Body of pancreas (tissue), 4 donors: ENCODE measurements around the gene LASP1NB.

Experiments used
- ATAC-seq: fragments of 150-250 bp; one replicate; pipeline ENCODE4 v1.9.1; 2016
- DNase-seq, 4 donors: peaks; one replicate each; pipeline ENCODE4 v3.0.0-alpha.2; 2019
- H3K27ac ChIP-seq, 4 donors: fragments of 200-600 bp; sonication (generic); 1 replicate in 3 of 4; 2 replicates in 1 of 4; pipeline versions ENCODE4 v1.5.1 to v1.6.1; 2016 to 2019; ENCODE audit warnings: mild to moderate bottlenecking in 1 of 4, mixed read lengths in 1 of 4, moderate library complexity in 1 of 4
- H3K27me3 ChIP-seq, 2 donors: fragments of 200-600 bp; sonication (generic); one replicate each; pipeline ENCODE4 v1.6.0; 2016; ENCODE audit warnings: mild to moderate bottlenecking in 1 of 2
- H3K36me3 ChIP-seq, 2 donors: fragments of 200-600 bp; sonication (generic); replicated peaks in 1 of 2; 2 replicates each; pipeline ENCODE4 v1.5.1; 2016; ENCODE audit warnings: low read depth in 2 of 2; ENCODE audit not compliant: insufficient read depth in 1 of 2
- H3K4me1 ChIP-seq: fragments of 200-600 bp; sonication (generic); one replicate; pipeline ENCODE4 v1.6.0; 2016
- H3K4me3 ChIP-seq, 2 donors: fragments of 200-600 bp; sonication (generic); 1 replicate in 1 of 2; 2 replicates in 1 of 2; pipeline ENCODE4 v1.5.1; 2016 to 2019
- H3K9me3 ChIP-seq, 3 donors: fragments of 200-600 bp; sonication (generic); 1 replicate in 2 of 3; 2 replicates in 1 of 3; pipeline ENCODE4 v1.5.1; 2016
- POLR2A ChIP-seq, 3 donors: fragments of 450-650 bp; IDR thresholded peaks; one replicate each; pipeline ENCODE4 v1.6.1; 2016; ENCODE audit warnings: antibody characterized with exemption in 3 of 3, mild to moderate bottlenecking in 2 of 3
- WGBS, 2 donors: methylation state at CpG; one replicate each; pipeline ENCODE4 v1.1.5; 2017; 5-methylcytosine and 5-hydroxymethylcytosine counted together
- intact Hi-C: fragments of 100-400 bp; cut with DNase I; formaldehyde crosslinking; loops from one replicate; pipeline ENCODE4 v1.15.1; 2023
- TF ChIP-seq, protein P1 (sequence below), 7 experiments: fragments of 450-650 bp in 4 of 7; fragments of 200-600 bp in 3 of 7; sonication (generic) in 3 of 7; IDR thresholded peaks; one replicate each; pipeline ENCODE4 v1.5.1; 2016 to 2019; ENCODE audit warnings: antibody characterized with exemption in 7 of 7

Gene LASP1NB

DNA sequence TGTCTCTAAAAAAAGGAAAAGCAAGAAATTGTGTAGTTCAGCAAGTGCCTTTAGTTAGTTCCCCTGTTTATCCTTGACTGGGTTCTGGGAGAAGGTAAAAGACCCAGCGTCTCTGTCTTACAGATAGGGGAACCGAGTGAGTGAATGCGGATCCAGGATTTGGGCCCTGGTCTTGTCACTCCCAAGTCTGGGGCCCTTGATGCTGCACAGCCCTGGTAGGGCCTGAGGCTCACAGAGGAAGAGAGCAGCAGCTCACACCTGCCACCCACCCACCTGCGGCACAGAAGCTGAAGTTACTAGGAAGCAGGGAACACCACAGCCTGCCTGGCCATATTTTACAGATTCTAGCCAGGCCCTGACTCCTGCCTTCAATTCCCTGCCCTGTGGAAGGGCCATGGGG is 33.3 kb upstream of the LASP1NB start:
- Histone ChIP-seq H3K27ac (no peak overlapping the region), H3K4me3 (no peak overlapping the region), H3K9me3 (no peaks in the 10 kb centered on the region), H3K4me1 (peaks cover 34% of the 10 kb centered on the region), H3K27me3 (no peaks in the 10 kb centered on the region), H3K36me3 (peaks cover 2 to 4% of the 10 kb centered on the region in 2 donors)
- TF ChIP-seq, protein P1, sequence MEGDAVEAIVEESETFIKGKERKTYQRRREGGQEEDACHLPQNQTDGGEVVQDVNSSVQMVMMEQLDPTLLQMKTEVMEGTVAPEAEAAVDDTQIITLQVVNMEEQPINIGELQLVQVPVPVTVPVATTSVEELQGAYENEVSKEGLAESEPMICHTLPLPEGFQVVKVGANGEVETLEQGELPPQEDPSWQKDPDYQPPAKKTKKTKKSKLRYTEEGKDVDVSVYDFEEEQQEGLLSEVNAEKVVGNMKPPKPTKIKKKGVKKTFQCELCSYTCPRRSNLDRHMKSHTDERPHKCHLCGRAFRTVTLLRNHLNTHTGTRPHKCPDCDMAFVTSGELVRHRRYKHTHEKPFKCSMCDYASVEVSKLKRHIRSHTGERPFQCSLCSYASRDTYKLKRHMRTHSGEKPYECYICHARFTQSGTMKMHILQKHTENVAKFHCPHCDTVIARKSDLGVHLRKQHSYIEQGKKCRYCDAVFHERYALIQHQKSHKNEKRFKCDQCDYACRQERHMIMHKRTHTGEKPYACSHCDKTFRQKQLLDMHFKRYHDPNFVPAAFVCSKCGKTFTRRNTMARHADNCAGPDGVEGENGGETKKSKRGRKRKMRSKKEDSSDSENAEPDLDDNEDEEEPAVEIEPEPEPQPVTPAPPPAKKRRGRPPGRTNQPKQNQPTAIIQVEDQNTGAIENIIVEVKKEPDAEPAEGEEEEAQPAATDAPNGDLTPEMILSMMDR (IDR thresholded peaks at IDR 0.05): no peak
- intact Hi-C loops: no loop called here
- no peak for DNase-seq
- 96 to 98% methylated on average over 4 of the region's 4 CpGs for WGBS, 2 donors
- ATAC-seq: no peak

DNA sequence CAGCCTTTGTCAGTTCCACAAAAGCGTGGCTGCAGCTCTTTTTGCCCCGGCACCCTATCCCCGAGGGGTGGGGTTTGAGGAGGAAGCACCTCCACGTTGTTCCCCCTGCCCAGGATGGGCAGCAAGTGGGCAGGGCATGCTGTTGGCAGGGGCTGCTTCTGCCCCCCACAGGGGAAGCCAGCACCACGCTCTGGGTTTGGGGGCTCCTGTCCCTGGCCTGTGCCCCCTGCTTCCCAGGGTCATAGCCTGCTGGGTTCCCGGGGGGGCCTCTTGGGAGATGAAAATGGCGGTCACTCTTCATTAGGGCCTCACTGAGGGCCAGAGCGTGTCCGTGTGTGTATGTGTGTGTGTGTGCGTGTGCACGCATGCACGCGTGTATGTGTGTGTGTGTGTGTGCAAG is 32.8 kb upstream of the LASP1NB start:
- WGBS, 2 donors: 87 to 91% methylated on average over 11 to 13 of the region's 13 CpGs
- no peaks in the 10 kb centered on the region for H3K9me3 ChIP-seq
- no peaks in the 10 kb centered on the region for H3K27me3 ChIP-seq
- TF ChIP-seq POLR2A (IDR thresholded peaks at IDR 0.05): no peak
- TF ChIP-seq, protein P1 (IDR thresholded peaks at IDR 0.05): no peak
- peaks cover 36% of the 10 kb centered on the region for H3K4me1 ChIP-seq
- ATAC-seq (no peak), DNase-seq (no peak)
- no peak overlapping the region for H3K27ac ChIP-seq
- H3K4me3 ChIP-seq: no peak overlapping the region
- H3K36me3 ChIP-seq: peaks cover 2 to 4% of the 10 kb centered on the region in 2 donors
- intact Hi-C loops: no loop called here

DNA sequence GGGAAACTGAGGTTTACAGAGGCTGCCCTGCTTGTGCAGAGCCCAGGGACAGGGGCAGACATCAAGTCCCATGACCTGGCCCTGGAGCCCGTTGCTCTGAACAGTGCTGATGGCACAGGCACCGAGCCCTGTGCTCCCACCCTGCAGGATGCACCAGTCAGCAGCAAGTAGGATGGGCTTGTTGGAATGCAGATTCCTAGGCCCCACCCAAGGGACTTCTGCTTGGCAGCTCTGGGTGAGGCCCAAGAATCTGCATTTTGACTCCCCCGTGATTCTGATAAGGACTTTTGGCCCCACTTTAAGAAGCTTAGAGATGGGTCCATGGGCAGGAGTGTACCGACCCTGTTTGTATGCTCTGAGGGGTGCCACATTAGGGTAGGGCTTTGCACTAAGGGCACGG is 32.3 kb upstream of the LASP1NB start:
- no peaks in the 10 kb centered on the region for H3K27me3 ChIP-seq
- WGBS, 2 donors: 83 to 92% methylated on average over 2 to 5 of the region's 5 CpGs
- peak overlapping the region in 2 of 4 donors; percentile 56 for H3K27ac ChIP-seq
- peaks cover 2 to 4% of the 10 kb centered on the region in 2 donors for H3K36me3 ChIP-seq
- H3K4me1 ChIP-seq: peaks cover 41% of the 10 kb centered on the region
- no peak overlapping the region for H3K4me3 ChIP-seq
- TF ChIP-seq POLR2A (IDR thresholded peaks at IDR 0.05): no peak
- TF ChIP-seq, protein P1 (IDR thresholded peaks at IDR 0.05): no peak
- ATAC-seq (no peak), DNase-seq (no peak)
- intact Hi-C loops: no loop called here
- no peaks in the 10 kb centered on the region for H3K9me3 ChIP-seq

DNA sequence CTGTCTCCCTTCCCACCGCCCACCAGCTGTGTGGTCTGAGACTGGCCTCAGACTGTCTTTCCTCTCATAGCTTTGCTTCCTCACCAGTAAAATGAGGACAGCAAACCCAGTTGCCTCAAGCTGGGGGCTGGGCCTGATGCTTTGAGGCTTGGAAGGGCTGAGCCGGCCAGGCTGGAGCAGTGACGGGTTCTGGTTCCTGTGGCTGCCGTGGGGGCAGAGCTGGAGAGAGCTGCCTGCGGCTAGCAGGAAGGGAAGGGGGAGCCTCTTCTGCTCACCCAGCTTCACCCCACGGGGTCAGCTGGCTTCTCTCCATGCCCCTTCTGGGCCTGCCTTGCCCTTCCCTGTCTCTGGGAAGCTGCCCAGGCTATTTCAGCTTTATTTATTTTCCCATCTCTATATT is 31.8 kb upstream of the LASP1NB start:
- WGBS, 2 donors: 62 to 70% methylated on average over 4 to 6 of the region's 6 CpGs
- Histone ChIP-seq H3K4me1 (peaks cover 42% of the 10 kb centered on the region), H3K36me3 (peaks cover 2 to 9% of the 10 kb centered on the region in 2 donors), H3K9me3 (no peaks in the 10 kb centered on the region), H3K27ac (peak overlapping the region in 3 of 4 donors; percentile 31 to 56 (median 56)), H3K27me3 (no peaks in the 10 kb centered on the region), H3K4me3 (no peak overlapping the region)
- intact Hi-C loops: no loop called here
- DNase-seq (peak in 1 of 4 donors; percentile 52), ATAC-seq (peak; percentile 22)
- TF ChIP-seq POLR2A (IDR thresholded peaks at IDR 0.05): no peak
- TF ChIP-seq, protein P1 (IDR thresholded peaks at IDR 0.05): no peak

DNA sequence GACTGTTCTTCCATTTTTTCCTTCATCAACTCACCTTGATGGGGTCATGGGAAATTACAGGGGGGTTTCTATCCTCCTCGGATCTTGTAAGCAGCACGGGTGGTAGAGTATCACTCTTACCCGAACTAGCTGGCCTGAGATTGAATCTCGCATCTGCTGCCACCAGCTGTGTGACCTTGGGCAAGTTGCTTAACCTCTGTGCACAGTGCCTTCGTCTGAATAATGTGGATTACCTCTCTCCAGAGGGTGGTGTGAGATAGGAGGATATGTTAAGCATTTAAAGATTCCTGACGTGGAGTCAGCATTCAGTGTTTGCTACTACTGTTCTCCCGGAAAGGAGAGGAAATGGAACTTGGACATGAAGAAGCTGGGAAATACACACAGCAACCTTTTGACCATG is 31.1 kb upstream of the LASP1NB start:
- intact Hi-C loops: no loop called here
- peak overlapping the region in 3 of 4 donors; percentile 31 to 56 (median 56) for H3K27ac ChIP-seq

More for the DNA sequence above, 31.1 kb upstream of the LASP1NB start:
- H3K4me1 ChIP-seq: peaks cover 41% of the 10 kb centered on the region
- no peaks in the 10 kb centered on the region for H3K27me3 ChIP-seq
- no peaks in the 10 kb centered on the region for H3K9me3 ChIP-seq
- ATAC-seq: no peak
- H3K36me3 ChIP-seq: peaks cover 5 to 9% of the 10 kb centered on the region in 2 donors
- peak in 1 of 4 donors; percentile 45 for DNase-seq
- no peak for TF ChIP-seq POLR2A (IDR thresholded peaks at IDR 0.05)
- TF ChIP-seq, protein P1 (IDR thresholded peaks at IDR 0.05): no peak
- H3K4me3 ChIP-seq: no peak overlapping the region
- 32 to 33% methylated on average over 7 of the region's 7 CpGs for WGBS, 2 donors
